NCI-H82 (cell line): Measurements from ENCODE around the gene NEK8.
"Not testable (repeated sequence)": the region's sequence is repeated elsewhere in the genome, so short reads cannot be mapped to it uniquely, and the experiment has no call there.

Source experiments
- DNase-seq: peaks from one replicate; lab custom pipeline; 2025; lab: John Stamatoyannopoulos, UW

NEK8 gene

DNA sequence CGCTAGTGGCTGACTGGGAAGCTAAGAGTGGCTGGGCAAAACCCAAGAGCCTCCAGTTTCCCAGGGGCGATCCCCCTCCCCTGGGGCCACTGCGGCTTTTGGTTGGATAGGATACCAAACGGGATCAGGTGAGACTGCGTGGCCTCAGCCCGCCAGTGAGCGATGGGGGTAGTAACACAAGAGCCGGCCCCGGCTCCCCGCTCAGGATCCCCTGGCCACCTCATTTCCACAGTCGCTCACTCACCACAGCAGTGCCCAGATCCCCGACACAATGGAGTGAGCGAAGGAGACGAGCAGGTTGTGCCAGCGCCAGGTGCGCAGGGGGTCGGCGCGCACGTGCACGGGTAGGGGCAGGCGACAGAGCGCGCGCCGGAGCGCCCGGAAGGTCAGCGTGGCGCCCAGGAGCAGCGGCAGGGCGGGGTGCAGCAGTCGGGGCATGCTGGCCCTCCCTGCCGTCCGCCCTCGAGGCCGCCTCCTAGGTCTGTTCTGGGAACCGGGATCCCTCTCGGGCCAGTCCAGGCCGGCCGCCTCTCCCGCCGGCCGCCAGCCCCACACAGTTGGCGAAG is 2.8 kb upstream of the NEK8 start:
- peak; percentile 97 for DNase-seq

DNA sequence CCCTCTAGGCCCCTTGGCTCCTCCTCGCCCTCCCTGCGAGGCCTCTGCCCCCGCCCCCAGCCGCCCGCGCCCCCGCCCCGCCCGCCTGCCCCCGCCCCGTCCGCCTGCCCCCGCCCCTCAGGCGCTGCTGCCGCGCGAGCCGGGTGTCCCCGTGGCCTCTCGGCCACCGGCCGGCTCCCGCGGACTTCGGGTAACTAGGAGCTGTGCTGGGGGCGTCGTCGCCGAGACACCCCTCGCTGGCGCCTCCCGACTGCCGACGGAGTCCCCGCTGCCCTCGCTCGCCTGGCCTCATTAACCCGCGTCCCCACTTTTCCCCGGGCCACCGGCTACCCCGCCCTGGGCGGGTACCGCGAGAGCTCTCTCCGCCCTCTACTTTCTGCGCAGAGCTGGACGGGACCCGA is 2.4 kb upstream of the NEK8 start, which contains the start of gene TLCD1:
TSS of gene TLCD1 (minus strand) at position 8 of the 401 bp plus-strand sequence. CDS start 136 bp downstream, outside the sequence.
- peak; percentile 90 for DNase-seq

DNA sequence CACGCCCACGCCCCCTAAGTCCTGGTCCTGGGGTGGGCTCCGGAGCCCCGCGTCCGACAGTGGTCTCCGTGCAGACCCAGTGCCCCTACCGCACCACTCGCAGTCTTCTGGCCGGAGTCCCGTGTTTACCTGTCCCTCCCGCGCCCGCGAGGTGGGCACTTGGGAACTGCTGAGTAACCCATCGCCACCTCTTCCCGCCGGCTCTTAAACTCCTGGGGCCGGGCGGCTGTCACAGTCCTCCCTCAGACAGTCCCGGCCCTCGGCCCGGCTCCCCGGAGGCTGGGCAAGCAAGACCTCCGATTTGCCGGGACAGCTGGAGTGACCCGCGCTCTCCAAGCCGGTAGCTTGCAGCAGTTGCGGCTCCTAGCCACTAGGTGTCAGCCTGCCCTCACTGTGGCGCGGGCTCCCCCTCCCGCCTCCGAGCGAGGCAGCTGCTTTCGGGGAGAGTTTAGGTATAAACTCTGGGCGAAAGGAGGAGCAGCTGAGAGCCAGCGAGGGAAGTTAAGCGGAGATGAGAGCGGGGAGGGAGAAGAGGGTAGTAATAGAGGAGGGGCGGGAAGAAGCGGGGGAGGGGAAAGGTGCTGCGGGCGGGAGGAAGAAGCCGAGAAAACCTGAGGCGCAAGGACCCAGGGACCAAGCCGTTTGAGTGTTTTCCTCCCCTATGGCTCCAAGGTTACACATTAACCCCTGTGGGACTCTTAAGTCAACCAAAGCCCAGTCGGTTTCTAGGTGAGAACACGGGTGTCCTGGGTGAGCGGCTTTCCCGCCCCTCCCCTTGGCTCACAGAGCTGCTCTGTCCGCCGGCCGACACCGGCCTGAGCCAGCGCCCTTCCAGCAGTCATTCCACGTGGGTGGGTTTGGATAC is 1.7 kb upstream of the NEK8 start:
- peak; percentile 99 for DNase-seq

DNA sequence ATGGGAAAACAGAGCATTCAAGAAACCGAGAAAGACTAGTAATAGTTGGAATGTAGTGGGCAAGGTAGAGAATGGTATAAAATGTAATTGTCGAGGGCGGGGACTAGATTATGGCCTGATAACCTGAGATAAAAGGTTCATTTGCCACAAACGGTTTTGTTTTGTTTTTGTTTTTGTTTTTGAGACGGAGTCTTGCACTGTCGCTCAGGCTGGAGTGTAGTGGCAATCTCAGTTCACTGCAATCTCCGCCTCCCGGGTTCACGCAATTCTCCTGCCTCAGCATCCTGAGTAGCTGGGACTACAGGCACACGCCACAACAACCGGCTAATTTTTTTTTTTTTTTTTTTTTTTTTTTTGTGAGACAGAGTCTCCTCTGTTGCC is 1.4 kb downstream of the NEK8 start:
- no peak for DNase-seq

DNA sequence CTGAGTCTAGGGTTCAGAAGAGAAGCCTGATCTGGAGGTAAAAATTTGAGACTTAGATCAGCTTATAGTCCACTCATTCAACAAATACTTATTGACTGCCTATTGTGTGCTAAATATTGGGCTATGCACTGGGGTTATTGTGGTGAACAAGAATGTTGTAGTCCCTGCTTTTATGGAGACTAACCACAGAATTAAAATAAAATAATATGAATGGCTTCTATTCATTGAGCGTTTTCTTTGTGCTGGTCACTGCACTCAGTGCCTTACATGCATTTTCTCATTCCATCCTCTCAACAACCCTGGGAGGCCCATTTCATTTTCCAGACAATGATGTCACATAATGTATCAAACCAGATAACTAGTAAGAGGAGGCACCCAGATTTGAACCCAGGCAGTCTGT is 4.8 kb downstream of the NEK8 start:
- DNase-seq, result no peak

DNA sequence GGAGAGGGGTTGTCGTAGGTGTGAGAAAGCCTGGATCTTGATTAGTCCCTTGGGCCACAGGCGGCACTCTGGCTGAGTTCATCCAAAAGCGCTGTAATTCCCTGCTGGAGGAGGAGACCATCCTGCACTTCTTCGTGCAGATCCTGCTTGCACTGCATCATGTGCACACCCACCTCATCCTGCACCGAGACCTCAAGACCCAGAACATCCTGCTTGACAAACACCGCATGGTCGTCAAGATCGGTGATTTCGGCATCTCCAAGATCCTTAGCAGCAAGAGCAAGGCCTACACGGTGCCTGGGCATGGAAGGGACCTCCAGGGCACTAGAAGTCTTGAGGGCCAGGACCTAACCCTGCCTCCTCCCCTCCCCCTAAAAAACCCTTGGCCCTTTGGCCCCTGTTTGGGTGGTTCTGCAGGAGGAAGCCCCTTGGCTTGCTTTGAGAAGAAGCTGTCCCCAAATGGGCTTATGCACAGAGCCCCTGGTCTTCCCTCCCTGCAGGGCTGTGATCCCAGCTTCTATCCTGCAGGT is 6.2 kb downstream of the NEK8 start:
- no peak for DNase-seq

DNA sequence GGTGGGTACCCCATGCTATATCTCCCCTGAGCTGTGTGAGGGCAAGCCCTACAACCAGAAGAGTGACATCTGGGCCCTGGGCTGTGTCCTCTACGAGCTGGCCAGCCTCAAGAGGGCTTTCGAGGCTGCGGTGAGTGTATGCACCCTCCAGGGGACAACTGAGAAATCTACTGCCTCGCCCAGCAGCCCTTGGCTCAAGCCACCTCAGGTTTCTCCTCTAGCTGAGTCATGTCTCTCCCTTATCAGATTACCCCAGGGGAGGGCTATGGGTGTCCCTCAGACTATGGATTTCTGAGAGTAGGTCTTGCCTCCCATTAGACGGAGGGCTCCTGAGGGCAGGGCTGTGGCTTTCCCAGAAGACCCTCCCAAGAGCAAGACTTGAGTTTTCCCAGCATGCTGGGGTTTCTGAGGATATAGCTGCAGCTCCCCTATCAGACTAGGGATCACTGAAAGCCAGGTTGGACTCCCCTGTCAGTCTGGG is 6.7 kb downstream of the NEK8 start:
- DNase-seq, result no peak

DNA sequence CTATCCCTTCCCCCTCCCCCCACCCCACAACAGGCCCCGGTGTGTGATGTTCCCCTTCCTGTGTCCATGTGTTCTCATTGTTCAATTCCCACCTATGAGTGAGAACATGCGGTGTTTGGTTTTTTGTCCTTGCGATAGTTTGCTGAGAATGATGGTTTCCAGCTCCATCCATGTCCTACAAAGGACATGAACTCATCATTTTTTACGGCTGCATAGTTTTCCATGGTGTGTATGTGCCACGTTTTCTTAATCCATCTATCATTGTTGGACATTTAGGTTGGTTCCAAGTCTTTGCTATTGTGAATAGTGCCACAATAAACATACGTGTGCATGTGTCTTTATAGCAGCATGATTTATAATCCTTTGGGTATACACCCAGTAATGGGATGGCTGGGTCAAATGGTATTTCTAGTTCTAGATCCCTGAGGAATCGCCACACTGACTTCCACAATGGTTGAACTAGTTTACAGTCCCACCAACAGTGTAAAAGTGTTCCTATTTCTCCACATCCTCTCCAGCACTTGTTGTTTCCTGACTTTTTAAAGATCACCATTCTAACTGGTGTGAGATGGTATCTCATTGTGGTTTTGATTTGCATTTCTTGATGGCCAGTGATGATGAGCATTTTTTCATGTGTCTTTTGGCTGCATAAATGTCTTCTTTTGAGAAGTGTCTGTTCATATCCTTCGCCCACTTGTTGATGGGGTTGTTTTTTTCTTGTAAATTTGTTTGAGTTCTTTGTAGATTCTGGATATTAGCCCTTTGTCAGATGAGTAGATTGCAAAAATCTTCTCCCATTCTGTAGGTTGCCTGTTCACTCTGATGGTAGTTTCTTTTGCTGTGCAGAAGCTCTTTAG is 7.6 kb downstream of the NEK8 start:
- not testable (repeated sequence) for DNase-seq

DNA sequence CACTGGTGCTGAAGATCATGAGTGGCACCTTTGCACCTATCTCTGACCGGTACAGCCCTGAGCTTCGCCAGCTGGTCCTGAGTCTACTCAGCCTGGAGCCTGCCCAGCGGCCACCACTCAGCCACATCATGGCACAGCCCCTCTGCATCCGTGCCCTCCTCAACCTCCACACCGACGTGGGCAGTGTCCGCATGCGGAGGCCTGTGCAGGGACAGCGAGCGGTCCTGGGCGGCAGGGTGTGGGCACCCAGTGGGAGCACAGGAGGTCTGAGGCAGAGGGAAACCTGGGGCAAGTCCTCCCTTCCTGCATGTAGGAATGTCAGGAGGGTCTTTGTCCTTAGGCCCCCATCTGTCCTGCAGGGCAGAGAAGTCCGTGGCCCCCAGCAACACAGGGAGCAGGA is 8.7 kb downstream of the NEK8 start:
- no peak for DNase-seq

DNA sequence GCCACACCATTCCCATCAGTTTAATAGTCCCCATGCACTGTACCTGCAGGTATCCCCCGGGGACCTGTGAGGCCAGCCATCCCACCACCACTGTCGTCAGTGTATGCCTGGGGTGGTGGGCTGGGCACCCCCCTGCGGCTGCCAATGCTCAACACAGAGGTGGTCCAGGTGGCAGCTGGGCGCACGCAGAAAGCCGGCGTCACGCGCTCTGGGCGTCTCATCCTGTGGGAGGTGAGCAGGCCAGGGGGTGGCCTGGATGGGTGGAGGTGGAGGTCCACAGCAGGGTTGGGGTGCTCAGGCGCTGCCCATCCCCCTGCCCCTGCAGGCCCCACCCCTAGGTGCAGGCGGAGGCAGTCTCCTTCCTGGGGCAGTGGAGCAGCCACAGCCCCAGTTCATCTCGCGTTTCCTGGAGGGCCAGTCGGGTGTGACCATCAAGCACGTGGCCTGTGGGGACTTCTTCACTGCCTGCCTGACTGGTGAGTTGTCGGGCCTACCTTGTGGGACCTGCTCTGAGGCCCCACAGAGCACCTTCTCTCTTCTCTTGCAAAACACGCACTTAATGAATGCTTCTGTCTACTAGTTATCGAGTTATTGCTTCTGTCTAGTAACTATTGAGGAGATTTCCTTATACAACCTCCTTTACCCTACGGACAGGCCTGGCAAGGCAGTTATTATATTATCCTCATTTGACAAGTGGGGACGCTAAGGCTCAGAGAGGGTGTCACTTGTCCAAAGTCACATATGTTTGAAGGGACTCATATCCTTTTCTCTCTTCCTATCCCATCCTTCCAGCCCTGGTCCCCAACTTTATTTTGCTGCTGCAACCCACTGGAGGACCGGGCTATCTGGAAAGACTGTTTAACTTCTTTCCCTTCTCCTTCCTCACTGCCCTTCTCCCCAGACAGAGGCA is 9.4 kb downstream of the NEK8 start:
- no peak for DNase-seq

DNA sequence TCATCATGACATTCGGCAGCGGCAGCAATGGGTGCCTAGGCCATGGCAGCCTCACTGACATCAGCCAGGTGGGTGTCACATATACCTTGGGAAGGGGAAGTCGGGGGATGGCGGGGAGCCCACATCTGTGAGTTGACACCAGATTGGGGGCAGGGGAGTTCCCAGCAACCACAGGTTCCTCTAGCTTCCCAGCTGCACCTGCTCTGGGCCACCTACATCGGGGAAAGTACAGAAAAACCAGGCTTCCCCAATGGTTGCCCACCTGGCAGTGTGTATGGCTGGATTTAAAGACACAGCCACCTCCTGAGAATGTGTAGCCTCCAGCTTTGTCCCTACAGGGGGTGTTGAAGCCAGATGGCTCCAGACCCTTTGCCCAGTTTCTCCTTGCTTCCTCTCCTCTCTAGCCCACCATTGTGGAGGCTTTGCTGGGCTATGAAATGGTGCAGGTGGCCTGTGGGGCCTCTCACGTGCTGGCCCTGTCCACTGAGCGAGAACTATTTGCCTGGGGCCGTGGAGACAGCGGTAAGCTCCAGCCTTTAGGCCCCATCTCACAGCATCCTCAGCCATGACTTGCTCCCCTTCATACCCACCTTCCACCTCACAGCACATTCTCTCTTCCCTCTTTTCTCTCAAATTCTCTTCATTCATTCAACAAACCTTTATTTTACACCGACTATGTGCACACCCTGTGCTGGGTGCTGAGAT is 10.2 kb downstream of the NEK8 start:
- no peak for DNase-seq

DNA sequence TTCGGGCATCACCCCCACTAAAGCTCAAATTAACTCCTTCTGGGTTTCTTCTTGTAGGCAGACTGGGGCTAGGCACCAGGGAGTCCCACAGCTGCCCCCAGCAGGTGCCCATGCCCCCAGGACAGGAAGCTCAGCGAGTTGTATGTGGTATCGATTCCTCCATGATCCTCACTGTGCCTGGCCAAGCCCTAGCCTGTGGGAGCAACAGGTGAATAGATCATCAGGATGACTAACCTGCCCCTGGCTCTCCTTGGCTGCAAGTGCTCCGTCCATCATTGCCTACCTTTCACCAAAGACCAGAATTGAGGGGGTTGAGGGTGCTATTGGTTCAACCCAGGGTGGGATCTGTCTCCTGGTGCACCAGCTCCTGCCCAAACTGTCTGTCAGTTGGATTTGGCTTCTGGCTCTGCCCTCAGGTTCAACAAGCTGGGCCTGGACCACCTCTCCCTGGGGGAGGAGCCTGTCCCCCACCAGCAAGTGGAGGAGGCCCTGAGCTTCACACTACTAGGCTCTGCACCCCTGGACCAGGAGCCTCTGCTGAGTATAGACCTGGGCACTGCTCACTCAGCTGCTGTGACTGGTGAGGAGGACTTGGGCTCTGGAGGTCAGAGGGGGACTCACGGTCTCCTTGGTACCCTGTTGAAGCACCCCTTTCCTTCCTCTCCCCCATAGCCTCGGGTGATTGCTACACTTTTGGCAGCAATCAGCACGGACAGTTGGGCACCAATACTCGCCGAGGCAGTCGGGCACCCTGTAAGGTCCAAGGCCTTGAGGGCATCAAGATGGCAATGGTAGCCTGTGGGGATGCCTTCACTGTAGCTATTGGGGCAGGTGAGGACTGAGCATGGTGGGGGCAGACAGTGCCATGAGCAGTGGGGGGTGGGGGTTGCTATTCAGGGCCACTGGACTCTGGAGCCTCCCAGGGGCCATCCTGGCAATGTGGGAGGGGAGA is 12.1 kb downstream of the NEK8 start:
- DNase-seq, result no peak

DNA sequence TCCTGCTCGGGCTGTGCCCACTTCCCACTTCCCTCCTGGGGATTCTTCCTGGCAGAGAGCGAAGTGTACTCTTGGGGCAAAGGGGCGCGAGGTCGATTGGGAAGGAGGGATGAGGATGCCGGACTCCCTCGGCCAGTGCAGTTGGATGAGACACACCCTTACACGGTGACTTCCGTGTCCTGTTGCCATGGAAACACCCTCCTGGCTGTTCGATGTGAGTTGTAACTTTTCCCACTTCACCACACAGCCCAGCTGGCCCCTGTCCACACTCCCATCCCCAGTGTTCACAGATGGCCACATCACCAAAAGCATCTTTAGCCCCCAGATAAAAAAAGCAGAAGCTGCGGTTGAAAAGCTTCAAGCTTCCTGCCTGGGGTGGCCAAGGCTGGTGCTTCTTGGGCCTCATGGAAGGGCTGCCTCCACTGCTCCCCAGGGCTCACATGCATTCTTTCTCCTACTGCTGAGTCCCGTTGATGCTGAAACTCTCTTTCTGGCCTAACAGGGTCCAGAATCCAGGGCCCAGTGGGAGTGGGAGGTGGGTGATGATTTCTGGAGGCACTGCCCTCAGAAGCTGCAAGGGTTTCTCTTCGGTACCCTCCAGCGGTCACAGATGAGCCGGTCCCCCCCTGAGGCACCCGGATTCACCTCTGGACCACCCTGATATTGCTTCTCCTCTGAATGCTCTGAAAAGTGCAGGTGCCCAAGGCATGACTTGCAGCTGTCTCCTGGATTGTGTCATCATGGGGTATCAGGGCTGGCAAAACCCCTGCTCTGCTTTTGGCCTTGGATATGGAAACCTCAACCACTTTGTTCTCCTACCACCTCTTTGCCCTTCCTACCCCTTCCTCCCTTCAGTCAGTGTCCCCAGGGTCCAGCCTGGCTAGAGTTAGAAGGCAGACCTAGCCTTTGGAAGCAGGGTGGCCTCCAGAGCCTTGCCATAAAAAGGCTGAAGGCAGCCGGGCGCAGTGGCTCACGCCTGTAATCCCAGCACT is 13.1 kb downstream of the NEK8 start:
- DNase-seq, result no peak

DNA sequence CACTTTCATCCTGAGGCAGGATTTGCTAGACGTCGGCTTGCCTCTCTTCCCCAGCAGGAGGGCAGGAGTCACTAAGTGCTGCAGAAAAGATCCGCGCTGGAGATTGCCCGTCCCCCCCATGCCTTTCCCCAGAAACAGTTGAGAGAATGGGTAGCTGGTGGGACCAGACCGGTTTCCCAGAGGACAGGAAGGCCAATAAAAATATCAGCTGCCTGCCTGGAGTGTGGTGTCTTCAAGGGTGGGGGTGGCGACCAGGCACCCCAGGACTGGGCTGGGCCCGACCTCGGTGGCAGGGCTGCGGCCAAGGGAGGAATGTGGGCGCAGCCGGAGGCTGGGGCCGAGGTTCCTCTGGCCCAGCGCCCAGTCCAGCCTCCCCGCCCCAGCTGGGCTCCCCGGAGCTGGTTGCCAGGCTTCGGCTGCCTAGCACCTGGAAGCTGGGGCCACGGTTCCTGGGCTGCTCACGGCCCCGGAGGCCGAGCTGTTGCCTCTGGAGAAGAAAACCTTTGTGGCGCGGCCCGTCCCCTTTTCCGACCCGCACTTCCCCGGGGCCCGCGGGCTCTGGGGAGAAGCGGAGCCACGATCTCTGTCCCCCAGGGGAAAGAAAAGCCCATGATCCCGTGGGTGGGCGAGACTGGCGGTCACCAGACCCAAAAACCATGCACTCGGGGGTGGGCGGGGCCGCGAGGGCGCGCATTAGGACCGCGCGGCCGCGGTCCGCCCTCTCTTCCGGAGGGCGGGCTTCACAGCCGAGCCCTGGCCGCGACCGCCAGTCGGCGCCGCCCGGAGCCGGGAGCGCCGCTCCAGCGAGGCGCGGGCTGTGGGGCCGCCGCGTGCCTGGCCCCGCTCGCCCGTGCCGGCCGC is 14.9 kb downstream of the NEK8 start, which contains the start of gene TRAF4:
TSS of gene TRAF4 (plus strand) at position 769 of the 861 bp plus-strand sequence. CDS start 102 bp downstream, outside the sequence.
- peak; percentile 94 for DNase-seq

DNA sequence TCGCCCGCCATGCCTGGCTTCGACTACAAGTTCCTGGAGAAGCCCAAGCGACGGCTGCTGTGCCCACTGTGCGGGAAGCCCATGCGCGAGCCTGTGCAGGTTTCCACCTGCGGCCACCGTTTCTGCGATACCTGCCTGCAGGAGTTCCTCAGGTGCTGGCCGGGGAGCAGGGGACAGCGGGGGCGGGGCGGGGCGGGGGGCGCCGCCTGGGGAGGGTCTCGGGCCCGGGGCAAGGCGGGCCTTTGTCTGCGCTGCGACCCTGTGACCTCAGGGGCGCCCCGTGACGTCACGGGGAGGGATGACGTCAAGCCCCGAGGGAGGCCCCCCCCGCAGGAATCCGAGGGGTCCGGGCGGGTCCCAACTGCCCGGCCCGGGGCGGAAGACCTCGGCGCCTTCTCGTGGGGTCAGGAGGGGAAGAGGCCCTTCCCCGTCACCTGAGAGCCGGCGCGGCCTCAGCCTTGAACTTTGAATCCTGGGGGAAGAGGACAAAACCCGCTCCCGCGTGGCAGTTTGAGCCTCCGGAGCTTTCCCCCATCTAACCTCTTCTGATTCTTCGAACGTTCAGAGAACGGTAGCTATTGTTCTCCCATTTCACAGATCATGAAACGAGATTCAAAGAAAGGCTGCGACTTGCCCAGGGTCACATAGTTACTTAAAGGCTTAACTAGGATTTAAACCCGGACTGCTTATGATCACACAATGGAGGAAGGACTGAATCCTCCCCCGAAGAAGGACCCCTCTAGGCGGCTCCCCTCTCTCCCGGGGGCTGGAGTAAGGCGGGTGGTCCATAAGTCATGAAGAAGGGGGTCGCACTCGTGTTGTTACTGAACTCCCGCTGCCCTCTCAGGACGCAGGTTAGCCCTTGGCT is 15.8 kb downstream of the NEK8 start:
- DNase-seq, result peak; percentile 77
